ENCODE results near the gene CSAG1.
"Not testable (repeated sequence)": the region's sequence is repeated elsewhere in the genome, so short reads cannot be mapped to it uniquely, and the experiment has no call there.

GRCh38 chrX:152759544-152759943 lies 26.0 kb upstream of the CSAG1 start:
- TF ChIP-seq CTCF, POLR2A (IDR thresholded peaks at IDR 0.05): not testable (repeated sequence)

All from Peyer's patch (tissue), 4 donors.